Forelimb muscle (tissue), 1 donor: Measurements from ENCODE around the gene ZNFX1. TPM values are rescaled to one million over a fixed set of nuclear protein-coding genes. Genes with fewer than 3 reads are reported as not detected.

Experiments used
- DNase-seq: peaks from one replicate; pipeline ENCODE4 v3.0.0-alpha.2; 2013; ENCODE audit warnings: low read depth
- polyA plus RNA-seq: library from polyadenylated mRNA; unstranded; fragments of 120-200 nt; gene quantifications from one replicate; pipeline ENCODE4 v1.2.1, GENCODE V29; 2013; ENCODE audit not compliant: insufficient read length

The ZNFX1 gene
- polyA plus RNA-seq, 1 donor: 9.9 TPM

DNA sequence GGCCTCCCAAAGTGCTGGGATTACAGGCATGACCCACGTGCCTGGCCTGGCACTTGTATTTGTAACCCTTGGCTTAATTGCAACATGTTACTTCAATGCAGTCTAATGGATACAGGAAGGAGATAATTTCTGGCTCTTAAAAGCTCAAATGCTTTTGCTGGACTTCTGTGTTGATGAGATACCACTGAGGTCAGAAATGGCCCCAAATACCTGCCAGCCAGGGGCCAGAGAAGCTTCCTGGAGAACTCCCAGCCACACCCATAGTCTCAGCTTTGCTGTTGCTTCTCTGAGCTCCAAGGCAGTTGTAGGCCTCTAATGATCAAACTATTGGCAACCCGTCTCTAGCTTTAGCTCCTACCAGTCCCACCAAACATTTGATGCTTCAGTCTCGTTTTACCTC is 14.2 kb upstream of the ZNFX1 start:
- no peak for DNase-seq

DNA sequence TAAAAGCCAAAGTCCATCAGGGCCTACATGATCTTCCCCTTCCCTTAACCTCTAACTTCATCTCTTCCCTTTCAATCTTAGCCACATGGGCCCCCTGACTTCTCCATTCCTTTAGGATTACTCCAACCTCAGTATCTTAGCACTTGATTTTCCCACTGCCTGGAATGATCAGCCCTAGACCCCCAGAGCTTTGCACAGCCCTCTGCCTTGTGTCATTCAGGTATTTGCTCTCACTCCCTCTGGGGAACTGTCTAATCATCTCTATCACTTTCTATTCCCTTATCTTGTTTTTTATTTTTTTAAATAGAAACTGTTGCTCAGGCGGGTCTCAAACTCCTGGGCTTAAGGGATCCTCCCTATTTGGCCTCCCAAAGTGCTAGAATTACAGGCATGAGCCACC is 13.3 kb upstream of the ZNFX1 start:
- DNase-seq: no peak

DNA sequence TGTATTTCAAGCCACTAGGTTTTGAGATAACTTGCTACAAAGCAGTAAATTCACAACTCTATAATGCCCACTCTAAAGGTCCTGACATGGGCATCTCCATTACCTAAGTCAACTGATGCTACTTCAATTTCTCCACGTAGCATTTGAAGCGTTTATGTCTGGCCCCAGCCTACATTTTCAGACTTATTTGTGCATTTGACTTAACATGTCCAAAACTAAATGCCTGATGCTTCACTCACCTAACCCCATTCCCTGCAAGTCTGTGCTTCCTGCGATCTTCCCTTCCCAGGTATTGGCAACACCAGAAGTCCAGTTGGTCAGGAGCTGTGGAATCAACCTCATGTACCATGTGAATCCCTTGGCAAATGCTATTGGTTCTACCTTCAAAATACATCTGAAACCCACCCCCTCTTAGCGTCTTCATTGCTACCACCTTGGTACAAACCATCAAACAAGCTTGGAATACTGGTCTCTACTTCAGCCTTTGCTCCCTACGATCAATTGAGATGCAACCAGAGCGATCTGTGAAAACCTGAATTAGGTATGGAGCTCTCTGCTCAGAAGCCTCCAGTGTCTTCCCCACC is 12.8 kb upstream of the ZNFX1 start:
- DNase-seq: no peak

DNA sequence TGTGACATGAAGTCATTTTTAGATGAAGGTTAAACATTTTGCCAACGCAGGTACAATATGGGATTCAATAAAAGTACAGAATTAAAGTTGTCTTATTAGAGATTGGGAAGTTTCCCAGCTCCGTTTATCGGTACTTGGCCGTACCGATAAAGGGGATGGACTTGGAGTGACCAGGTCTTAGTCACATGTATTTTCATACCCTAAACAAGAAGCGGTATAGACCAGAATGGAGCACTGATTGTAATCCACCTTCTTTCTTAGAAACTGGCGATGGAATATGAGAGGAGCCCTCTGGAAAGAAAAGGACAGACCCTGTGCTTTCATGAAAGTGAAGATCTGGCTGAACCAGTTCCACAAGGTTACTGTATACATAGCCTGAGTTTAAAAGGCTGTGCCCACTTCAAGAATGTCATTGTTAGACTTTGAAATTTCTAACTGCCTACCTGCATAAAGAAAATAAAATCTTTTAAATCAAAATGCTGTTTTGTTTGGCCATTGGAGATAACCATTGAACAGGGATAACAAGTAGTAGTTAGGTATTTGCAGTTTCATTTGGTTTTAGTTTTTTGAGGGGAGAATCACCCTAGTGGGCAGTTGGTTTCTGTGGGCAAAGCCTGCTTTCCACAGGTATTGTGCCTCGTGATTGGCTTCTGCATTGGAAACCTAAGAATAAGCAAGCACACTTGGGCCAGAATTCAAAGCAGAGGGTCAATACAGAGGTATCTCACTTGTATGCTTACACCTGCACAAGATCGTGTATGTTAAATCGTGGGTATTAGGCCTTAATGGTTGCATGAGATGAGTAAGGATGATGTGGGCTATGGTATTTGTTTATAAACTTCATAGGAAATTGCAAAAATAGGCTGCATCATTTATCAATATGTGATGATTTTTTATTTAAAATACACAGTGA is 11.2 kb upstream of the ZNFX1 start:
- DNase-seq: no peak

DNA sequence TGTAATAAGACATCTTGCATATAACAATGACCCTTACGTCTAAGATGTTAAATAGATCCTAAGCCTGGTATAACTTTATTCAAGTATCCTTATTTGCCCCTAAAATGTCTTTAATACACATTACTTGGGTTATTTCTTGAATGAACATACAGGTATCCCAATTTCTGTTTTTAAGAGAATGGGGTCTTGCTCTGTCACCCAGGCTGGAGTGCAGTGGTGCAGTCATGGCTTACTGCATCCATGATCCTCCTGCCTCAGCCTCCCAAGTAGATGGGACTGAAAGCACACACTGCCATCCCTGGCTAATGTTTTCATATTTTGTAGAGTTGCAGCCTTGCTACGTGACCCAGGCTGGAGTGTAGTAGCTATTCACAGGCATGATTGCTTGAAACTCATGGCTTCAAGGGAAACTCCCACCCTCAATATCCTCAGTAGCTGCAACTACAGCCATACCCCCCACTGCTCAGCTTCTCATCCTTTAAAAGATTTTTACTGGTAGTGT is 10.4 kb upstream of the ZNFX1 start:
- no peak for DNase-seq

DNA sequence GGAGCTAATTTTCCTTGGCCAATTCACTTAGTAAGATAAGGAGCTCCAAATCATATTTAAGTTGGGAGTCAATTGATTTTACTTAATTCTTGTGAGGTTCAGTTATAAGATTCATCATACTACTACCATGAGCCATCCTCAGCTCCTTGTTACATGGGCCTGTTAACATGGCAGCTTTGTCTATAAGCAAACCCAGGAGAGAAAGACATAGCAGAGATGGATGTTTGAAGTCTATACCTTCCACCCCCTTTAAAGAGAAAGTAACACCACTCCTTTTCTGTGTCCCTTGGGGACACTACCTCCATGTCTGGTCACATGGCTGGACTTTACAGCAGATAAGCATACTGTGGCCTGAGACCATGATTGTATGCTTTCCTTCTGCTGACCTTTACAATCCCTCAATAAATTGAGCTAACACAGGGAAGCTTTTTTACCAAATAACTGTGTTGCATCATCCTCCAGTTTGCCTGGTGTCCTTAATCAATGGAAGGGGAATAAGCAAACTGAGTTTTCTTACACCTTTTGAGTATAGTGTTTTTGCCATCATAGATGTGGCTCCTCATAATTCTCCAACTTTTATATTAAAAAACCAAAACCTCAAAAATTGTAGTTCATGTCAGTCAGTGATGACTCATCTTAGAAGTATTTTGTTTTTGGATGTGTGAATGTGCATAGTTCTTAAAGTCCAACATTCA is 9.8 kb upstream of the ZNFX1 start:
- DNase-seq: no peak

DNA sequence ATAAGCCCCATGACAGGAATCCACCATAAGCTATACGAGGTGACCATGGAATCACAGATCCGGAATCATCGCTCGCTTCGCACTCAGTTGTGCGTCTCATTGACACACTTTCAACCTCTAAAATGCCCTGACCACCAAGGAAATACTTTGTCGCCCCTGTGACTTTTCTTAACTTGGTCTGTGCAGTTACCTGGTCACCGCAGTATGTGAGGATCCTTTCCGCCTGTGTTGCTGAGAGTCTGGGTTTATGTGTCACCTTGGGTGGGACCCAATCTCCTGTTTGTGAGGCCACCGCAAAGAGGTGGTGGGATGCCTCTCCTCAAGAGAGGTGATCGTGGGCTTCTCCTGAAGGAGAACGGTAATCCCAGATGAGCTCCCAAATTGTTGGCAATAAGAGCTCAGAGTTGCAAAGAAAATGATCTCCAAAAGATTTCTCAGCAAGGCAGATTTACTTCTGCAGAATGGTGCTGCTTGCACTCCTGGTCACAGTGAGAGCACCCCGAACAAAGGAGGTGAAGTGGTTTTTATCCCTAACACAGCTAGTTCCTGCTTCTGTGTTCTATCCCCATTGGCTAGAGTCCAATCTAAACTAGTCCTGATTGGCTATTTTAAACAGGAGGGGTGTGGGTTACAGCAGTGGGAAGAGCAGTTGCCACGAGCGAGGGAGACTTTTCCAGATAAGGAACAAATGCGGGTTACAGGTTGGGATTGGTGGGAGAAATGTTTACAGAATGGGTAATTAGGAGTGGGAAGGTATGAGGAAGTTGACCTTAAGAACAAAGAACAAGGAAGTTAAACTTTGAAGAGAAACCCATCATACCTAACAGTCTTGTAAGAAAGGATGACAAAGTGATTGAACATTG is 9.1 kb upstream of the ZNFX1 start:
- DNase-seq: no peak

DNA sequence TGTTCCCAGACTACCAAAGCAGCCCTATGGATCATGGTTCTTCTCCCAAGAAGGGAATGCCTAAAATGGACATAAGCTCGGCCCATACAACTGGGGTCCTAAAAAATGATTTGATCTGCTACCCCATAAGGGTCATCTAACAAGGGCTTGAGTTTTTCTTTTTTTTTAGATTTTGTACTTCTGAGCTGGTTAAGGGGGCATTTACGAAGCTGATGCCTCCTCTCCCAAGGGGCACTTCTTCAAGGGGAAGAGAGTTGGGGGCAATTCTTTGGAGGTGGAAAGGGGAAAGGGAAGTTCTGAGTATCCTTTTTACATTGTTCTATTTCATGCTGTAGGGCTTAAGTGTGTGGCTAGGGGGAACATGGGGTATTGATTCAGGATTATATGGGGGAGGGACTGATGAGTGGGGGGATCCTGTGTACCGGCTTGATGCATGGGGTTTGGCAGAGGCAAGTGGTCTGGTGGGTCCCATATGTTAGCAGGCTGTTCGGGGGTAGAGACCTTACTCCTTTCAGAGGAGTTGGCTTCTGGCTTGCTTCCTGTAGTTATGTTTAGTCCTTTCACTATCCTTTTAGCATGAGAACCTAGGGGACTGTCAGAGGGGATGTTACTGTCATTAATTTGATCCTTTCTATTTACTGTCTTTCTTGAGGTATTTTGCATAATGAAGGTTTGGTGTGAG is 8.1 kb upstream of the ZNFX1 start:
- no peak for DNase-seq

DNA sequence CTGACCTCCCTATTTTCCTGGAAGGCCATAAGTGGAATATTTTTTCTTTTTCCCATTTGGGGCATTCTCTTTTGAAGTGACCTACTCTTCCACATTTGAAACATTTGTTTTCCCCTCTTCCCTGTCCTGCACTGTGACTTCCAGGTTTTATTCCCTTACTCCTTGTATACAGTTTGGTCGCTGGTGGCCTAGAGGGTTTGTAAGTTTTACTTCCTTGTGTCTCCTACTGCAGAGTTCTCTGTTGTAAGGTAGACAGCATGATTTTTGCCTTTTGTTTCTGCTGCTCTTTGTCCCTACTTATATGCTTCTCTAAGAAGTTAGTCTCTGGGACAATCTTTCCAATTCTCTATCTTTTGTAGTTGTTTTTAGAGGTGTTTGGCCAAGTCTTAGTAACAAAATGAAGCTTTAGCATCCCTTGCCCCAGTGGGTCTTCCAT is 7.4 kb upstream of the ZNFX1 start:
- DNase-seq: no peak

DNA sequence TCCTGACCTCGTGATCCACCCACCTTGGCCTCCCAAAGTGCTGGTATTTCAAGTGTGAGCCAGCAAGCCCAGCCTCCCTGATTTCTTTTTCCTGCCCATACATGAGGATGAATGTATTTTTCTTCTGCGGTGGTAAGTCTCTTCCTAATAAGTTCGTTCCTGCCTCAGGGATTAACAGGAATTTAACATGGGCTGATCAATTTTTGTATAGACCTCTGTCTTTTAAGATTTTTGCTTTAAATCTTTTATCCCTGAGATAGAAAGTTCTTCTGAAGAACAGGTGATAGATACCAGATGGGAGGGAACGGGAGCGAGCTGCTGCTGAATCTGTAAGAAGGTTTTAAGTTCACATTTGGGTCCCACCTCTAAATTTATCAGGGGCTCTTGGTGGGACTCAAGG is 7.0 kb upstream of the ZNFX1 start:
- DNase-seq: no peak

DNA sequence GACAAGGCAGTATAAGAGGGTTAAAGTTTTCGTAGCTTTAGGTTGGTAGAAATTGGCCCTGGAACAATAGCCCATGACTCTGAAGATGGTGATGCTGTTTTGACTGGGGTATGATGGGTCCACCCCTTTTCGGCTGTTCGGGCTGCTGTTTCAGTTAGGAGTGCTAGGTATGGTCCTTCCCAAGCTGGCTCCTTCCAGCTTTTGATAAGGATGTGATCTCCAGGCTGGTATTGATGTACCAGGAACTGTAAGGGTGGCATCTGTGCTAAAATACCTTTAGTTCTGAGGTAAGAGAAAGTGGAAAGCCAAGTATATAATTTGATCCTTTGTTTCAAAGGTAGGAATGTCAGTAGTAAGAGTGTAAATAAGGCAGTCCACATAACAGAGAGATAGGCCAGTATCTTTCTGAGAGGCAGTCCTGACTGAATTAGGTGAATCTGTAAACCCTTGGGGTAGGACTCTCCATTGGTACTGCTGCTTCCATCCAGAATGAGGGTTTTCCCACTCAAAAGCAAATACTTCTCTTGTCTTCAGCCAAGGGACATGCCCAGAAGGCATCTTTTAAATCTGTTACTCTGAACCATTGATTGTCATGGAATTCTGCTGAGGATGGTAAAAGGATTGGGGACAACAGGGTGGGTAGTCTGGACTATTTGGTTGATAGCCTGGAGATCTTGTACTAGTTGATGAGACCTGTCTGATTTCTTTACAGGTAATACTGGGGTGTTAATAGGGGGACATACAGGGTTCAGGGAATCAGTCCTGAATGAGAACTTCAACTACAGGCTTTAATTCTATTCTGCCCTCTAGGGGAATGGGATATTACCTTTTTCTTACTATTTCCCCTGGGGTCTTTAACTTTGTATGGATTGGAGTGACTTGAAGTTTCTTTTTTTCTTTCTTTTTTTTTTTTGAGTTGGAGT is 6.1 kb upstream of the ZNFX1 start:
- no peak for DNase-seq

DNA sequence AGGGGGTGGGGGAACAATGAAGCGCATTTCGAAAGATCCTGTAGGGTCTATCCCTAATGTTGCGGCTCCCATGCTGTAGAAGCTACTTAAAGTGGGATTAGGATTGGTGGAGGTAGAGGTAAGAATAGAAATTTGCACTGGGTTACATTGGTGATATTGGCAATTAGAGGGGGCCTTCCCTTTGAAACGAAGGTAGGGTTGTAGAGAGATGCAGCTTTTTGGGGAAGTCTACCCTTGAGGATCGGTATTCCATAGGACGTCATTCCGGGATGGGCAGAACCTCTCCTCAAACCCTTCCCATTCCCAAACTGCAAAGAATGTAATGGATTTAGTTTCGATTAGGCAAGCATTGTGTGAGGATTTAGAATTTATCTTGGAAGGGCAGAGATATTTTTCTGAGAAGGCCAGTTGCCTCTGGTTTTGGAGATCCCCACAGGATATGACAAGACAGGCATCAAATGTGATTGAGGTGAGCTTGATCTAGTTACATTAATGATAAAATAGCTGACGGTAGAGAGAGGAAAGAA is 5.4 kb upstream of the ZNFX1 start:
- DNase-seq: no peak

DNA sequence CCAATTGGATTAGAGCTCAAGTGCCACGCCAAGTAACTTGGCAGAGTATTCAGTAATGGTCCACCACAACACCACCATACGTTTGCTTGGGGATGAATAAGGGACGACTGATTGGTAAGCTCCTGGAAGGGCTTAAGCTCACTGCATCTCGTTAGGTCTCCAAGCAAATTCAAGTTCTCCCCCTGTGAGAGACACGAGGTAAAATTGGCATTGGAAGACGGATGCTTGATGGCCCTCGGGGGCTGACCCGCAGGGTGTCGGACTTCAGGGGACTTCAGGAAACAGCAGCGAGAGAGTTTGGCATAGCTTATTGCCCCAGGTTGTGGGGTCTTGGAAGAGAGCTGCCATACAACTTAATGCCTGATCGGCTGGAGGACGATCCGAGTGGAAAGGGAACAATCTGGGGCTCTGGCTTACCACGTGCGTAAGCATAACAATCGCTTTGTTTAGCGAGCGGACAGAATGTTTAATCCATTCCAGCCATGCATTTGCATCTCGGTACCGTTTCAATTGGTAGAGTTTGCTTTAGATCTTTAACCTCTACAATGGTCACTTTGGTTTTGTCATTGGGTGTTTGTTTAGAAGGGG is 4.8 kb upstream of the ZNFX1 start:
- no peak for DNase-seq

DNA sequence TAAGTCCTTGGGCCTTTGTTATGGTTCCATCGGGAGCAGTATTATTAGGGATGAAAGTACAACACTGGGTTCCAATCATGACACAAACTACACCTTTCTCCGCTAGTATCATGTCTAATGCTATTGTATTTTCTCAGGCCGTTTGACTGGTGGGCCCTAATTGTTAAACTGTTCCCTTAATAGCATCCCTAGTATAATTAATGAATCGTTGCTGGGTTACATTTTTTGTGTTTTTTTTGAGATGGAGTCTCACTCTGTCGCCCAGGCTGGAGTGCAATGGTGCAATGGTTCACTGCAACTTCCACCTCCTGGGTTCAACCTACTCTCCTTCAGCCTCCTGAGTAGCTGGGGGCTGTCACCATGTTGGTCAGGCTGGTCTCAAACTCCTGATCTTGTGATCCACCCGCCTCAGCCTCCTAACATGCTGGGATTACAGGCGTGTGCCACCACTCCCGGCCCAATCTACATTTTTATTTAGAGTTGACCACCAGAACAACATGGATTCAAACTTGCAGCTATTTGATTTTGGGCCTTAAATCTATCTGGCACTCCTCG is 4.1 kb upstream of the ZNFX1 start:
- no peak for DNase-seq

DNA sequence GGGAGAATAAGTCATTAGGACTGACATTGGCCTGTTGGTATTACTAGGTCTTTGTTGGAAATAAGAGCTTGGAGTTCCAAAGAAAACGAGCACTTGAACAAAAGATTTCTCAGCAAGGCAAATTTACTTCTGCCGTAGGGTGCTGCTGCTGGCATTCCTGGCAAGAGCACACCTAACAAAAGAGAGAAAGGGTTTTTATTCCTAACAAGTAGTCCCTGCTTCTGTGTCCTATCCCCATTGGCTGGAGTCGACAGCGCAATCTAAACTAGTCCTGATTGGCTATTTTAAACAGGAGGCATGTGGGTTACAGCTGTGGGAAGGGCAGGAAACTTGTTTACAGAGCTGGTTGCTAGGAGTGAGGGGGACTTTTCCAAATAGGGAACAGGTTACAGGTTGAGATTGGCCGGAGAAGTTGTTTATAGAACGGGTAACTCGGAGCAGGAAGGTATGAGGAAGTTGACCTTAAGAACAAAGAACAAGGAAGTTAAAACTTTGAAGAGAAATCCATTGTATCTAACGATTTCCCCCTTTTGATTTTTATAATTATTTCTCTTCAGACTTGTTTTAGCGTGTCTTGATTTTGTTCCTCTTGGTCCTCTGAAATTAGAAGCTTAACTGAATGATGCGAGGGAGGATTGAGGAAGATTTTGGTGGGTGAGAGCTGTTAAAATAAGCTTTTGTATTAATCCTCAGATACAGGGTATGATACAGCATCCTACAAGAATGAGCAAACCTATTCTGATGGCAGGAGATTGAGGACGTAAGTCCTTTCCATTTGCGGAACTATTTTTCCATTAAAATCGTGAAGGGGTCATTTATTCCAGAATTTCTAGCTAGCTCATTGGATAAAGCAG is 3.4 kb upstream of the ZNFX1 start:
- DNase-seq: no peak

DNA sequence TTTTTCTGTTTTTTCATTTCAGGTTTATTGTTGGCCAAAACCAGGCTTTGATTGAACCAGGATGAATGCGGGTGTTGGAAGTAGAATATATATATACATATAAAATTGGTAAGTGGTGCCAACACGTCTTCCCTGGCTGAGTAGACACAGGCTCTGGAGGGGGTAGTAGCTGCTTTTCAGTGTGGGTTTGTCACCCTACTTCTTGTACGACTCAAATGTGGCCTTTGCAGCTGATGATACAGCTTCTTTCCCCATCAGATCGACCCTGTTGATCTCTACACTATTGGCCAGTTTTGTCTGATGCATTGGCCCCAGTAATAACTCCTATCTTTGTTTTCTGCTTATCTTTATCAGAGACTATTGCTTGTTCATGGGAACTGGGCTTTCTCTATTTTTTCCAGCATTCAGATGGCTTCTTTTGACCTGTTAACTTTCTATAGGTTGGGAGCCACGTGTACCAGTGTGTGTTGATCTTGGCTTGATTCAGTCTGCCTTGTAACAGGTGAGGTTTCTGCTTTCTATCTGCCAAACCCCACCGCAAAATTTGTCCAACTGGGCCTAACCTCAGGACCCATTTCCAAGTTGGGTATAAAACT is 2.7 kb upstream of the ZNFX1 start:
- DNase-seq: no peak

DNA sequence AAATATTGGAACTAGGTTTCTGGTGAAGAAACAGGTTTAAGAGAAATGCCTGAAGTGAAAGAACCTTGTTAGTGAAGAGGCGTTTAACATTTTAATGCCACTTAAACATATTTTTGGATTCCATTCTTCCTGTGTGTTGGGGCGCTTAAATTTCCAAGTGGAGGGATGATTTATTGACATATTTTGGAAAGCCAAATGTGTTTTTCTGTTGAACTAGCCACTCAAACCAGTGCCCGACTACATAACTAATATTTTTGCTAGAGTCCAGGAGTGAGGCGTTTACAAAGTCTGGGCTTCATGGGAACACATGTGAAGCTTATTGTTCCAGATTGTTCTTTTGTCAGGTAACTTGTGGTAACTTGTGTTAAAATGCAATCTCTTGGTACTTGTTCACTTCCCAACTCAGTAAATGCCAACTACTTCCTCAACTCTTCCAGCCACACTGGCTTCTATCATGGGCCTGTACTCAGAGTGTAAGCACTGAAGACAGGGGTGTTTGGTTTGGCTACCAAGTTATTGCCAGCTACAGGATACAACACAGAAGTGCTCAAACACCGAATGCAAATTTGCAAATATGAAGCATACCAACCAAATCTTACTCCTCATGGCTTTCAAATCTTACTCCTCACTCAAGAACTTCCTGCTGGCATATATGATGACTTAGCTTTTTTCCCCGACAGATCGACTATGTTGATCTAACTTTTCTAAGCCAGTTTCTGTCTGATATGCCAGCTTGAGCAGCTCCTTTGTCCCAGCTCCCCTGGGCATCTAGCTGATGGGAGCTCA is 2.0 kb upstream of the ZNFX1 start:
- DNase-seq: no peak
